NCI-H2081 (cell line): ENCODE data around the gene AOC2.
"Not testable (repeated sequence)": the region's sequence is repeated elsewhere in the genome, so short reads cannot be mapped to it uniquely, and the experiment has no call there.

Source experiments
- DNase-seq, 2 experiments: peaks; one replicate each; lab custom pipeline; 2025; lab: John Stamatoyannopoulos, UW

The AOC2 gene

GRCh38 chr17:42881706-42882105, 37.3 kb downstream of the AOC2 start:
- not testable (repeated sequence) for DNase-seq

- DNase-seq: no peak
Measured at GRCh38 chr17:42882166-42882565, 37.8 kb downstream of the AOC2 start.

GRCh38 chr17:42883802-42884558, 39.6 kb downstream of the AOC2 start:
- no peak for DNase-seq

- not testable (repeated sequence) for DNase-seq
Measured at GRCh38 chr17:42885806-42886205, 41.4 kb downstream of the AOC2 start.

GRCh38 chr17:42886283-42887176, 42.1 kb downstream of the AOC2 start:
- no peak for DNase-seq

- no peak for DNase-seq
Measured at GRCh38 chr17:42889809-42890208, 45.4 kb downstream of the AOC2 start.

- peak; percentile 18 to 60 for DNase-seq
Measured at GRCh38 chr17:42891539-42892152, 47.3 kb downstream of the AOC2 start.

- DNase-seq: no peak
Measured at GRCh38 chr17:42893359-42893758, 49.0 kb downstream of the AOC2 start.

- DNase-seq: no peak
Measured at GRCh38 chr17:42894283-42895184, 50.2 kb downstream of the AOC2 start.

GRCh38 chr17:42895185-42895555, 50.8 kb downstream of the AOC2 start:
- DNase-seq: no peak

GRCh38 chr17:42898147-42898811, 53.9 kb downstream of the AOC2 start:
- DNase-seq: no peak

- DNase-seq: not testable (repeated sequence)
Measured at GRCh38 chr17:42899981-42900380, 55.6 kb downstream of the AOC2 start.
